ENCODE results near the gene MDM4. TPM values are rescaled to one million over a fixed set of nuclear protein-coding genes. Genes with fewer than 3 reads are reported as not detected.
"Not testable (repeated sequence)": the region's sequence is repeated elsewhere in the genome, so short reads cannot be mapped to it uniquely, and the experiment has no call there.

The MDM4 gene
- polyA plus RNA-seq, 3 donors: 27.2 to 66.0 (median 33.5) TPM

DNA sequence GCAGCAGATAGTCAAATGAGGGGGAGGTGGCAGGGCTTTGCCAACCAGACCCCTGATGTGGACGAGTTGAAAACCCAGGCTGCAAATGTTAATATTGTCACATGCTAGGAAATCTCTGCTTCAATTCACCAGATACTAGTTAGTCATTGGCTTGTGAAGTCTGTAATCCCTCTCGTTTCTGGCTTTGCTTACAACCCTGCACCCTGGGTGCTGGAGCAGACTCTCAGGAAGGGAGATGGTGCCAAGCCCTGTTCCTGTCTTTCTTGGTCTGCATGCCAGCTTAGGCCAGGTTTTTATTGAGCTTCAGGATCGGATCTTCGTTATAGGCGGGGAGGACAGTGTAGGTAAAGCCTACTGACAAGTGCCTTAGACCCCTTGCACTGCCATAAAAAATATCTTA, 53.3 kb downstream of the MDM4 start:
- no peak for DNase-seq (ENCODE audit: extremely low read depth in 1 of 11, low read depth in 9 of 11, low spot score in 4 of 11)

DNA sequence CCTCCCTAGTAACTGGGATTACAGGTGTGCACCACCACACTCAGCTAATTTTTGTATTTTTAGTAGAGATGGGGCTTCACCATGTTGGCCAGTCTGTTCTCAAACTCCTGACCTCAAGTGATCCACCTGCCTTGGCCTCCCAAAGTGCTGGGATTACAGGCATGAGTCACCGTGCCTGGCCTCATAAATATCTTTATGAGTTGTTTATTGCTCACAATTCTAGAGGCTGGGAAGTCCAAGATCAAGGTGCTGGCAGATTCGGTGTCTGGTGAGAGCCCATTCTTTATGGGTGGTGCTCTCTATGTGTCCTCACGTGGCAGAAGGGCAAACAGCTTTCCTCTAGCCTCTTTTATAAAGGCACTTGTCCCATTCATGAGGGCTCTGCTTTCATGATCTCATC, 53.8 kb downstream of the MDM4 start:
- not testable (repeated sequence) for DNase-seq (ENCODE audit: extremely low read depth in 1 of 11, low read depth in 9 of 11, low spot score in 4 of 11)

DNA sequence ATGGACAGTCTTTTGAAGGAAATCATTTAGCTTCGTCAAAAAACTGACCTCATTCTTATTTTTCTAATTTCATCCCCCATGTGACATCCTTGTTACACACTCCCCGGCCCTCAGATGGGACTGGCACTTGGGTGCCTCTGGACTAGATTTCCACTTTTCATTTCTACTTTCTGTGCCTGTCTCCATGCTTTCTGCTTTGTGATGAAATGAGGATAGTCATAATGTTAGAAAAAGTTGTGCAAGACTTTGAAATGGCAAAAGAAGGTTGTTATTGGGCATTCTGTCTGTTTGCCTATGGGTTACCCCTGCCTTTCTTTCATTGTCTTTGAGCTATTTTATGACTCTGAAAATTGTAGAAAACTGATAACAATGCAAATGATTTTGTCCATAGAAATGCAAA, 54.9 kb downstream of the MDM4 start:
- DNase-seq (ENCODE audit: extremely low read depth in 1 of 11, low read depth in 9 of 11, low spot score in 4 of 11): no peak

DNA sequence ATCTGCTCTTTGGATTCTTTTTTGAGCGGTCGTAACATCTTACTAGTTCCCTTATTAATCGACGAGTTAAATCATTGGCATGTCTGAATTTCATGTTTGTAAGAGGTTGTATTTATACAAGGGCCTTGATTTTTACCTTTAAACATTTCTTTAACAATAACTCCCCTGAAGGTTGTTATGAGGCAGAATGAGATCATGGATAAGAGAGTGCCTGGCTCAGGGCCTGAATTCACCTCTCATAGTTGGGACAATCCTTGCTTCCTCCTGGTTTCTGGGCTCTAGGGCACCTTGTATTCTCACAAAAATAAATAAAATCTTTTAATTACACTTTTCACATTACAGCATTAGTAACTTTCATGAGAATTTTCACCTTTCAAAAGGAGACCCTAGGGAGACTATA, 55.4 kb downstream of the MDM4 start:
- no peak for DNase-seq (ENCODE audit: extremely low read depth in 1 of 11, low read depth in 9 of 11, low spot score in 4 of 11)

DNA sequence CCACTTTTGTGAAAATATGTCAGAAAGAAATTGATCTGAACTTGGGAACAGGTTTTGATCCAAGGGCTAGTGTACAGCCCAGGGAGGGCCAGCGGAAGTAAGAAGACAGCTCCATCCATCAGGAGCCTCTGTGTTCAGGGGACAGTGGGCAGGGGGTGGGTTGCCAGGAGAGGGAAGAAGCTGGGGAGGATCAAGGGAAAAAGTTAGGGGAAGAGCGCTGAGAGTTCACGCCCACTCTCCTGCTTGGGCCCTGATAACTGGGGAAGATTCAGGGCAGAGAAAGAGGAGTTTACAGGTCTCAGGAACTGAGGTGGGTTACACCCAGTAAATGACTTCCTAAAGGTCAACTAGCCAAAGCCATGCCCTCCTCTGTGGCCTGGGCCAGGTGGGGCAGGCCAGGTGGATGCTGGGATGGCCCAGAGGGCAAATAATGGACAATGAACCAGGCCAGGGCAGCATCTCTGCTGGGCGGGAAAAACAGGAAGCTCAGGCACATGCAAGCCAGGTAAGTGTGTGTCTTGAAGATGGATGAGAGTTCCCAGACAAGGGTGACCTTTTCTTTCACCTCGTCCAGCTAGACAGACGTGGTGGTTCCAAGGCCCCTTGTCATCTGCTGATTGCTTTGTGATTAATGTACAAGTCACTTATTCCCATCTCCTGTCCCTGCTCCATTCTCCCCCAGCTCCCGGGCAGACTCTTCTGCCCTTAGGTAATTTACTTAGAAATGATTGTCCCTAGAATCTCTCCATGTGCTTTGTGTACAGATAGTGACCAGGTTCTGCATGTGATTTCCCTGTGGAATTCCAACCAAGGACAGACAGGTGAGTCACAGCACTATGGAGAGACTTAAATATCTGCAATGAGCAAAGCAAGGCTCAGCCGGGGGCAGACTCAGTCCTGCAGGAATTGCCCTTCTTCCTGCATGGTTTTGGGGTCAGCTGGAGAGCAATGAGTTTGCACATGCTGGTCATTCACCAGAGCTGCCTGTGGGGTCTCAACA, 57.0 kb downstream of the MDM4 start:
- no peak for DNase-seq (ENCODE audit: extremely low read depth in 1 of 11, low read depth in 9 of 11, low spot score in 4 of 11)

DNA sequence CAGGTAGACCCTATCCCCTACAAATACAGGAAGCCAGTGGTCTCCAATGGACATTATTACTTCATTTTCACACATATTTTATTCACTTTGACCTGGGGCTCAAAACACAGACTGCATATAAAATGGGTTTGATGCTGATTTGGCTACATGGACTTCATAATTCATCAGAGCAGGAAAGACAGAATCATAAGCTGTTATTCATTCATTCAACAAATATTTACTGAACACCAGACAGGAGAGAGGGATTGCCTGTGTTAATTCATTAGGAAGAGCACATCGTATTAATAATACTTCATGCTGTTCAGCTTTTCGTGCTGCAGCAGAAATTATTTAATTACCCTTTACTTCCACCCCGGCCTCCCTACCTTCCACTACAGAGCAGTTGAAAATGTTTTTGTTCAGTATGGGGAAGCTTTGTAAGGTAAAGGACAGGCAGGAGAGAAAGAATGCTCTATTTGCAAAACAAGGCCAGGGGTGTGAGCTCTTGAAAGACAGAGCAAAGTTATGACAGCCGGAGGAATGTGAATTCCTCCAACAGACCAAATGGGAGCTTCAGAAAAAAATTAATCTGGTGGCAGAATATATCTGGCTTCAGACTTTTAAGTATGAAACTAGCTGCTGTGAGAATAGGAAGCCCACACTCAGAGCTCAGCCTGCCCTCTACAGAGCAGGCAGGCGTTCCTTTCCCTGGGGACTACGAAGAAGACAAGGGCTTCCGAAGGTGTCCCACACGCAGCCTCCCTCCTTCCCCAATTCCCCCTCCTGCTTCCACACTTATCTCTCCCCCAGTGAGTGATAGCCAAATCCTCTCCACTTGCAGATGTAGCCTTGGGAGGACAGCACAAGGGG, 58.0 kb downstream of the MDM4 start:
- no peak for DNase-seq (ENCODE audit: extremely low read depth in 1 of 11, low read depth in 9 of 11, low spot score in 4 of 11)

DNA sequence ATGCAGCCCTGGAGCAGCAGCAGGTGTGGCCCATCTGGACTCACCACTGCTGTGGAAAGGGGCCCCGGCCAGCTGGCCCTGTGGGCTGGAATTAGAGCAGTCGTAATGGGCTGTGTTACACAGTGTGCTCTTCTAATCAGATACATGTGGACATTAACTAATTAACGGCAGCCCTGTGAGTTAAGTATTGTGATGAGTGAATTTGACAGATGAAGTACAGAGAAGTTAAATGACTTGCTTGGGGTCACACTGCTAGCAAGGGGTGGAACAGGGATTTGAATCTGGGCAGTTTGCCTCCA, 58.6 kb downstream of the MDM4 start:
- DNase-seq (ENCODE audit: extremely low read depth in 1 of 11, low read depth in 9 of 11, low spot score in 4 of 11): no peak

DNA sequence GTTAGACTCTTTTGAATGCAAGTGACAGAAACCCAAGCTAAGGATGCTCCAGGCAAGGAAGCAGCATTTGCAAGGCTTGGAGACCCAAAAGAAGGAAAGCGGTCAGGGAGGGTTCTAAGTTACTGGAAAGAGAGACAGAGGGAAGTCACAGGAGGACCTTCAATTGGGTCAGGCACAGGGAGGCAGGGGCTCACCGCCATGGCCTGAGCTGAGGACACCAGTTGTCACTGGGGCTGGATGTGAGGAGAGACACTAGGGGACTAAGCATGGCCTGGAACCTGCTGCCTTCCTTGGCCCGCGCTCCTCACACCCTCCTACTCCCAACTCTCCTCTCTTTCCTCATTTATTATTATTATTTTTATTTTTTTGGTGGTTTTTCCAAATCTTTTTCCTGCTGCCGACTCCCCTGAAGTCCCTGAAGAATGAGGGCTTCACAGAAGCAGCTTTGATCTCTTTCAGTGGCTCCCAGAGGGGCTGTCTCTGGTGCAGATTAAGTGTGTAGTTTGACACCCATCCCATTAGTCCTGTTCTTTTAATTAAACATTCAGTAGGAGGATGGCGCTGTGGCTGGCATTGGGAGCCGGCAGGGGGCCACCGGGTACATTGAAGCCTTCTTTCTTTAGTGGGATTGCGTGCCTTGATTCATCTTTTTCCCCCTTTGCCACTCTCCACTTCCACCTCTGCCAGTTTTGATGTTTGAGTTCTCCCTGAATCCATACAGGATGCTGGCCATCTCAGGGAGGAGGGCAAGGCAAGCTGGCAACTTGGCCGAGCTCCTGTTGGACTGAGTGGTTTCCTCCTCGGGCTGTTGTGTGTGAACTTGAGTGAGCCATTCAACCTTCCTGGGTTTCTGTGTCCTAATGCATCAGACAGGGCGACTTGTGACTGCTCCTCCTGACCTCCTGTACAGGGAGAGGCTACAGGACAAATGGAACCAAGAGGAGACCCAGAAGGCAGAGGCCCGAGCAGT, 59.3 kb downstream of the MDM4 start:
- no peak for DNase-seq (ENCODE audit: extremely low read depth in 1 of 11, low read depth in 9 of 11, low spot score in 4 of 11)

DNA sequence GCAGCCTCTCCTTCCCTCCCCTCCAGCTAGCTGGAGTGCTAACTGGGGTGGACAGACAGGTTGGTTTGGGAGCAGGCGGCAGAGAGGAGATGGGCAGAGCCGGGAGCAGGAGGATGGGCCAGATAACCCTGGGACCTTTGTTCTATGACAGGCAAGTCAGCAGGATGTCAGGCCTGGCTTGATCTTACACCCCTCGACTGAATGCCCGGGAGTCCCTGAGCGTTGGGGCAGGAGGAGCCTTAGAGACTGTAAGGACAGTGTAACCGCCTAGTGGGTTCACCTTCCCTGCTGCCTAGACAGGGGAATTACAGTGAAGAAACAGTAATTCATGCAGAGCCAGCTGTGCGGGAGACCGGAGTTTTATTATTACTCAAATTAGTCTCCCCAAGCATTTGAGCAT, 60.2 kb downstream of the MDM4 start:
- no peak for DNase-seq (ENCODE audit: extremely low read depth in 1 of 11, low read depth in 9 of 11, low spot score in 4 of 11)

DNA sequence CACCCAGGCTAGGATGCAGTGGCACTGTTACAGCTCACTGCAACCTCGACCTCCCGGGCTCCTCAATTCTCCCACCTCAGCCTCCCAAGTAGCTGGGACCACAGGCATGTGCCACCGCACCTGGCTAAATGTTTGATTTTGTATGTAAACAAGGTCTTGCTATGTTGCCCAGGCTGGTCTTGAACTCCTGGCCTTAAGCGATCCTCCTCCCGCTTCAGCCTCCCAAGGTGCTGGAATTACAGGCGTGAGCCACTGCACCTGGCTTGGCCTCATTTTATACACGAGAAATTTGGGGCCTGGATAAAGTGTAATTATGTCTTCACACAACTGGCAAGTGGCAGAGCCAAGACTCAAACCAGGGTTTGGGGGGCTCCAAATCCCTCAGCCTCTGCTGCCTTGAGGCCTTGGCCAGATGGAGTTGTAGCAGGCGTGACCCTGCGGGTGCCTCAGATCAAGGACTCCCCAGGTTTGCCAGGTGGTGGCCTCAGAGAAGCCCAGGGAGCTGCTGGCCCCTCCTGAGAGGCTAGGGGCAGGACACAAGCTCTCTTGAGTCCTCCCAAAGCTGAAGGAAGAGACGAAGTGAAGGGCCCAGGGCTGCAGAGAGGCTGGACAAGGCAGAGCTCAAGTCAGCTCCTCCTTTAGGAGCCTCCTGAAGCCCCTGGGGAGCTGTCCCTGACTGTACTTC, 61.7 kb downstream of the MDM4 start:
- no peak for DNase-seq (ENCODE audit: extremely low read depth in 1 of 11, low read depth in 9 of 11, low spot score in 4 of 11)

DNA sequence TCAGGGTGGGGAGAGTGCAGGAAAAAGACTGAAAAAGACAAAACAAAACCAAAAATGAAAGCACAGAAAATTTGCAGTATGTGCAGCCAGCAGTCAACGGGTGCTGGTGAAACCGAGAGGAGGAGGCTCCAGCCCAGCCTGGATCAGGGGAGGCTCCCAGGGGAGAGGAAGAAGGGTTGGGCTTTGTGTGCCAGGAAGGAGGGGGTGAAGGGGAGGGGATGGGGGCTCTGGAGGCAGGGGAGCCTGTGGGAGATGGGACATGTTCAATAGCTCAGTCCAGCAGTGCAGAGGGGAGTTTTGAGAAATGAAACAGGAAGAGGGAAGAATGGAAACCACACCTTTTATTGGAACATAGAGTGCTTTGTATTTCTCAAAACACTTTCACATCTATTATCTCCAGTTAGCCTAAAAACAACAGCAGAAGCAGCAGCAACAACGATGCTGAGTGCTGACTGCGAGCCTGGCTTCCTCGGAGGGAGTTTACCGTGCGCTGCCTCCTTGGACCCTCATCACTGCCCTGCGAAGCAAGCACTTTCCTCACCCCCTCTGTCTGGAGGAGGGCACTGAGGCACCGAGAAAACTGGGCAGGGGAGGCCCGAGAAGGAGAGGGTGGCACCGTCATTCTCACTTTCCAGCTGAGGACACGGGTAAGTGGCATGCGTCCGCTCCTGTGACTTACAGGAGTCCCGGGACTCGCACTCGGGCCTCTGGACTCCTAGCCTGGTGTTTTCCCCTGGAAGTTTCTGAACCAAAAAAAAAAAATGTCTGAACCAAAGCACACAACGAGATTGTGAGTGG, 62.9 kb downstream of the MDM4 start:
- DNase-seq (ENCODE audit: extremely low read depth in 1 of 11, low read depth in 9 of 11, low spot score in 4 of 11): no peak

DNA sequence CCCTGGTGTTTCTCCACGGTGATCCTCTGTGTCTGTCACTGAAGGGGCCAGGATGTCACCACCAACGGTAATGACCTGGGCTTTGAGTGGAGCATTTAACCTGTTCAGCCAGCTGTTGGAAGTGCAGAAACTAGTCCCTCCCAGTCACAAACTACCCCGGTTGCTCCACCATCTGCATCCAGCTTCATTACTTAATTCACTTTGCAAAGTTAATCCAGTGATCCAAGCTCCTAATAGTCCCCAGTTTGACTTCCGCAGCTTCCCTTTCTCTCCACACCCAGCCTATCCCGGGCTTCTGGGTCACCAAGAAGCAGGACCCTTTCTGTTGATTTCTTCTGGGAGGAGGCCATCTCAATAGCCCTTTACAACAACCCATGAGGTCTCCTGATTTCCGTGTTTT, 63.5 kb downstream of the MDM4 start:
- no peak for DNase-seq (ENCODE audit: extremely low read depth in 1 of 11, low read depth in 9 of 11, low spot score in 4 of 11)

DNA sequence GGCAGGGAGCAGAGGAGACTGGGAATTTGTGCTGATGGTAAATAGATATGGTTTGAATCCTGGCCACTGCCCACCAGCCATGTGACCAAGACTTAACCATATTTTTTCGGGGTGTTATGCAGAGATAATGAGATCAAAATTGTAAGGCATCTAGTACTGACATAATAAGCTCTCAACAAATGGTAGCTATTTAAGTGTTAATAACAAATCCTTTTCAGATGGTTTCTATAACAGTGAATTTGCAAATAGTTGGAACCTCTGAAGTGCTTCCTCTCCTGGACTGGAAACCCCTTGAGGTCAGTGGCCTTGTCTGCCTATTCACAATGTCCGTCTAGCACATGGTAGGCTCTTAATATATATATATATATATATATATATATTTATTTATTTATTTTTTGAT, 64.7 kb downstream of the MDM4 start:
- DNase-seq (ENCODE audit: extremely low read depth in 1 of 11, low read depth in 9 of 11, low spot score in 4 of 11): no peak

DNA sequence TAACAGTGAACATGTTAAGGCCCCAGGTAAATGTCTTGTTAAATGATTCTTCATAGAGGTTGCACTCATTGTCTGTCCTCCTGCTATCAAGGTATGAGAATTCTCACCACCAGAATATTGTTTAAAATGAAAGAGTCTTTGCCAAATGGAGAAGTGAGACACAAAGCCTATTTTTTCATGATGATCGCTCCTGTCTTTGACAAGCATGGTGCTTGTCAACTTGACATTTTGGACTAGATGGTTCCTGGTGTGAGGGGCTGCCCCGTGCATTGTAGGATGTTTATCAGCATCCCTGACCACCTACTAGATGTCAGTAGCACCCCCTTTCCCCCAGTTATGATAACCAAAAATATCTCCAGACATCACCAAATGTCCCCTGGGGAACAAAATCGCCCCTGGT, 65.6 kb downstream of the MDM4 start:
- DNase-seq (ENCODE audit: extremely low read depth in 1 of 11, low read depth in 9 of 11, low spot score in 4 of 11): no peak

DNA sequence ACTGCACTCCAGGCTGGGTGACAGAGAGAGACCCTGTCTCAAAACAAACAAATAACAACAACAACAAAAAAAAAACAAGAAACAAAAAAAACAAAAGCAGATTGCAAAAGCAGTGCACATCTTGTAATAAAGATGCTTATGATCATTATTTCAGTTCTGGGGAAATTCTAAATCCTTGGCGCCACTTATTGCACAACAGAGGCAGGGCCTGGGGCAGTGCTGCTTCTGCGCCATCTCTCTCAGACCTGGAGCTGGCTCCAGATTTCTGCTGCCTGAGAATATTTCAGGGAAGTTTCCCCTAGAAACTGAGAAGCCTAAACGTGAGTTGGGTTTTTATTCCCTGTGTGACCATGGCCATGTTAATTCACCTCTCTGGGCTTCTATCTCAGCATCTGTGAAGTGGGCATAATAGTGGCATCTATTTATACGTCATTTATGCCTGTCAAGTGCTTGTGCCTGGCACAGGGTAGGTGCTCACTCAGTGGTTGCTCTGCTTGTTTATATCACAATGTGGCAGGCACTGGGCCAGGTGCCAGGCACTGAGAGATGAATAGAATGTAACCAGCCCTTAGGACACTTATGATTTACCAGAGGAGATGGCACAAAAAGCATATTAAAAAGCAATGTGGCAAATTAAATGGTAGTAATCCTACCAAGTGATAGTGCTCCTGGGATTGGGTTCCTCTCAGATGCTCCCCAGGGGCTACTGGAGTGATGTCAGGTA, 67.9 kb downstream of the MDM4 start:
- no peak for DNase-seq (ENCODE audit: extremely low read depth in 1 of 11, low read depth in 9 of 11, low spot score in 4 of 11)

DNA sequence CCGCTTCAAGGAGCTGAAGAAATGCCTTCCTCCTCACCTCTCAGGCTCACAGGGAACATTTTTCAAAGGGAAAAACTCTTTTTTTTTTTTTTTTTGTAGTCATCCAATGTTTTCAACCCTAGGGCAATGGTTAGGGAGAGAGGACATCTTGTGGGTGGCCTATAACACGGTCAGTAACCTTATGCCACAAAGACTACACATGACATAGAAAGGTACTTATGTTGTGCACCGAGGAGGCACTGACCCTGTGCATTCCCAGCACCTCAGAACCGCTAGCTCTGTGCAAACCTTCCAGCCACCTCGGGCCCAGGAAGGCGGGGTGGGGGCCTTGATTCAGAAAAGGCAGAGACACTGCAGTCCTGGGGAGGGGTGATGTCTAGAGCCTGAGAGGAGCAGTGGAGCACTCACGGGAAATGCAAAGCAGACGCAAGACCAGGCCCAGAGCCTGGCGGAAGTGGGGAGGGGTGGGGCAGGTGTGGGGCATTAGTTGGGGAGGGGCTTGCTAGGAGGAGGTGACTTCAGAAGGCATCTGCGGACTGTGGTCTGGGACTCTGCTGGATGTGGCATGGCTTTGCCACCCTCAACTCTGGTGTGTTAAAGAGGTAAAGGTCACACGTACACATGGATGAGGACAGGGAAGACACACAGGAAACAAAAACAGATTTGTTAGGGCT, 68.6 kb downstream of the MDM4 start:
- no peak for DNase-seq (ENCODE audit: extremely low read depth in 1 of 11, low read depth in 9 of 11, low spot score in 4 of 11)

DNA sequence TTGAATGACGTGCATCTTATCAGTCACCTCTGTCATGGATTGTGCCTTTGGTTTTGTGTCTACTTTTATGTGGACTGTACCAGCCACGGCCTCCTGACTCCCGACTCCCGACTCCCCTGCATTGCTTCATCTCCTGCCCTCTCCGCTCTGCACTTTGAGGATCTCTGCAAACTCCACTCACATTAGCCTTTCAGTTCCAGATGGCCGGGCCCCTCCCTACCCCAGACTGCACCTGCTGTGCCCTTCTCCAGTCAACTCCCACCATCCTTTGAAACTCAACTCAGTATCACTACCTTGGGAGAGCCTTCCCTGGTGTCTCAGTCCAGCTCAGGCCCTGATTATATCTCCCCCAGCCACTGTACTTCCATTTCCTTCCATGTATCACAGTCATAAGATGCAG, 71.4 kb downstream of the MDM4 start:
- DNase-seq (ENCODE audit: extremely low read depth in 1 of 11, low read depth in 9 of 11, low spot score in 4 of 11): no peak
